Endodermal cell (in vitro differentiated cells): ENCODE measurements around the gene SUPT6H. TPM values are rescaled to one million over a fixed set of nuclear protein-coding genes. Genes with fewer than 3 reads are reported as not detected.

Experiments
- DNase-seq: peaks from one replicate; pipeline ENCODE4 v3.0.0-alpha.2; 2017
- H3K27ac ChIP-seq: 2 replicates; pipeline ENCODE4 v1.5.1; 2013; ENCODE audit warnings: mild to moderate bottlenecking, low read depth, low read length, moderate library complexity
- H3K27me3 ChIP-seq: 2 replicates; pipeline ENCODE4 v1.6.1; 2013; ENCODE audit warnings: mild to moderate bottlenecking, low read length, moderate library complexity; ENCODE audit not compliant: insufficient read depth, control insufficient read depth, poor library complexity, severe bottlenecking
- H3K36me3 ChIP-seq: 2 replicates; pipeline ENCODE4 v1.7.0; 2013; ENCODE audit warnings: mild to moderate bottlenecking, low read length, moderate library complexity; ENCODE audit not compliant: control insufficient read depth, insufficient read depth
- H3K4me1 ChIP-seq: one replicate; pipeline ENCODE4 v1.7.0; 2013; ENCODE audit warnings: low read length; ENCODE audit not compliant: control insufficient read depth, insufficient read depth
- H3K4me3 ChIP-seq: 2 replicates; pipeline ENCODE4 v1.5.1; 2013; ENCODE audit warnings: mild to moderate bottlenecking, low read length, moderate library complexity
- H3K9ac ChIP-seq: 2 replicates; pipeline ENCODE4 v1.6.1; 2013; ENCODE audit warnings: mild to moderate bottlenecking, low read length, moderate library complexity; ENCODE audit not compliant: poor library complexity, severe bottlenecking; ENCODE audit errors: extremely low read depth
- H3K9me3 ChIP-seq: 2 replicates; pipeline ENCODE4 v1.6.1; 2013; ENCODE audit warnings: mild to moderate bottlenecking, low read length, moderate library complexity; ENCODE audit not compliant: control insufficient read depth
- H3K27ac Mint-ChIP-seq: 2 replicates; pipeline ENCODE4 v1.8.0; 2020; ENCODE audit warnings: mixed read lengths
- H3K27me3 Mint-ChIP-seq: 2 replicates; pipeline ENCODE4 v1.8.0; 2021; ENCODE audit warnings: mild to moderate bottlenecking, mixed read lengths; ENCODE audit not compliant: insufficient read depth
- H3K36me3 Mint-ChIP-seq: 2 replicates; pipeline ENCODE4 v1.8.0; 2020; ENCODE audit warnings: low read depth, mixed read lengths
- H3K4me1 Mint-ChIP-seq: 2 replicates; pipeline ENCODE4 v1.8.0; 2020; ENCODE audit warnings: mixed read lengths
- H3K4me3 Mint-ChIP-seq: 2 replicates; pipeline ENCODE4 v1.8.0; 2020; ENCODE audit warnings: mild to moderate bottlenecking, moderate library complexity, mixed read lengths
- H3K9me3 Mint-ChIP-seq: 2 replicates; pipeline ENCODE4 v1.8.0; 2020; ENCODE audit warnings: mild to moderate bottlenecking, mixed read lengths
- CTCF ChIP-seq: fragments of 200-600 bp; sonication (generic); conservative IDR thresholded peaks from 2 replicates; pipeline ENCODE4 v1.5.0; 2021; ENCODE audit warnings: antibody characterized with exemption, mild to moderate bottlenecking
- WGBS, 2 experiments: methylation state at CpG; one replicate each; pipeline versions ENCODE4 v1.1.5 to v1.1.7; 2013; ENCODE audit warnings: missing lambda C conversion rate in 2 of 2, mixed read lengths in 1 of 2; ENCODE audit not compliant: insufficient coverage in 1 of 2, insufficient read length in 1 of 2; 5-methylcytosine and 5-hydroxymethylcytosine counted together
- total RNA-seq, 2 donors: library from RNA; stranded (reverse); fragmentation: NEBNext Ultra II Directional in 1 of 2; extraction: Animal tissue kit (Norgen Biotek cat#: 25700) in 1 of 2; gene quantifications; 2 replicates in 1 of 2; 3 replicates in 1 of 2; pipeline ENCODE4 v1.2.1, GENCODE V29; 2021

The SUPT6H gene
- total RNA-seq, 2 donors from 2014 or later: 54.4 to 72.1 TPM

GRCh38 chr17:28747801-28748750 is 86.1 kb downstream of the SUPT6H start:
- H3K36me3 ChIP-seq: peaks cover 68% of the 10 kb centered on the region
- H3K4me3 ChIP-seq: no peak overlapping the region
- no peak for TF ChIP-seq CTCF
- Mint-ChIP-seq H3K9me3 (no peaks in the 10 kb centered on the region), H3K4me3 (no peak overlapping the region), H3K27ac (peak overlapping the region; percentile 81), H3K27me3 (no peaks in the 10 kb centered on the region), H3K36me3 (peaks cover 49% of the 10 kb centered on the region), H3K4me1 (peaks cover 7% of the 10 kb centered on the region)
- H3K4me1 ChIP-seq: peaks cover 12% of the 10 kb centered on the region
- H3K9me3 ChIP-seq: no peaks in the 10 kb centered on the region
- DNase-seq: peak; percentile 51
- no peak overlapping the region for H3K9ac ChIP-seq
- H3K27me3 ChIP-seq: no peaks in the 10 kb centered on the region
- no peak overlapping the region for H3K27ac ChIP-seq
- 94 to 97% methylated on average over 15 to 18 of the region's 18 CpGs for WGBS, 2 experiments

- H3K27ac ChIP-seq: no peak overlapping the region
- Mint-ChIP-seq H3K36me3 (peaks cover 49% of the 10 kb centered on the region), H3K27me3 (no peaks in the 10 kb centered on the region), H3K4me3 (no peak overlapping the region), H3K9me3 (no peaks in the 10 kb centered on the region), H3K4me1 (peaks cover 7% of the 10 kb centered on the region), H3K27ac (peak overlapping the region; percentile 81)
- no peak overlapping the region for H3K9ac ChIP-seq
- H3K27me3 ChIP-seq: no peaks in the 10 kb centered on the region
- peaks cover 68% of the 10 kb centered on the region for H3K36me3 ChIP-seq
- peak; percentile 65 for DNase-seq
- H3K4me1 ChIP-seq: peaks cover 12% of the 10 kb centered on the region
- no peak for TF ChIP-seq CTCF
- WGBS, 2 experiments: 95 to 96% methylated on average over 18 of the region's 18 CpGs
- no peak overlapping the region for H3K4me3 ChIP-seq
- no peaks in the 10 kb centered on the region for H3K9me3 ChIP-seq
Measured at GRCh38 chr17:28748852-28749515, 87.0 kb downstream of the SUPT6H start.

GRCh38 chr17:28749516-28750177 is 87.6 kb downstream of the SUPT6H start:
- Histone ChIP-seq H3K36me3 (peaks cover 68% of the 10 kb centered on the region), H3K4me3 (no peak overlapping the region), H3K27ac (peak overlapping the region; percentile 50), H3K4me1 (peaks cover 12% of the 10 kb centered on the region), H3K27me3 (no peaks in the 10 kb centered on the region), H3K9me3 (no peaks in the 10 kb centered on the region), H3K9ac (no peak overlapping the region)
- TF ChIP-seq CTCF: no peak
- Mint-ChIP-seq H3K27me3 (no peaks in the 10 kb centered on the region), H3K36me3 (peaks cover 49% of the 10 kb centered on the region), H3K9me3 (no peaks in the 10 kb centered on the region), H3K4me3 (no peak overlapping the region), H3K4me1 (peaks cover 7% of the 10 kb centered on the region), H3K27ac (peak overlapping the region; percentile 81)
- WGBS, 2 experiments: 72 to 77% methylated on average over 6 to 11 of the region's 11 CpGs
- DNase-seq: peak; percentile 73
